MV-4-11 (cell line): ENCODE results near the gene BORCS5.
A peak's percentile ranks its signal among the peaks of the same experiment; 100 is the strongest.
"Not testable (repeated sequence)": the region's sequence is repeated elsewhere in the genome, so short reads cannot be mapped to it uniquely, and the experiment has no call there.

Experiments
- DNase-seq: peaks from one replicate; lab custom pipeline; 2025; lab: John Stamatoyannopoulos, UW

BORCS5 gene

GRCh38 chr12:12356896-12357718 lies at the start of gene BORCS5:
BORCS5 (plus strand) TSS chr12:12357078; CDS start chr12:12357452, 374 bp downstream.
- peak; percentile 98 for DNase-seq

DNA sequence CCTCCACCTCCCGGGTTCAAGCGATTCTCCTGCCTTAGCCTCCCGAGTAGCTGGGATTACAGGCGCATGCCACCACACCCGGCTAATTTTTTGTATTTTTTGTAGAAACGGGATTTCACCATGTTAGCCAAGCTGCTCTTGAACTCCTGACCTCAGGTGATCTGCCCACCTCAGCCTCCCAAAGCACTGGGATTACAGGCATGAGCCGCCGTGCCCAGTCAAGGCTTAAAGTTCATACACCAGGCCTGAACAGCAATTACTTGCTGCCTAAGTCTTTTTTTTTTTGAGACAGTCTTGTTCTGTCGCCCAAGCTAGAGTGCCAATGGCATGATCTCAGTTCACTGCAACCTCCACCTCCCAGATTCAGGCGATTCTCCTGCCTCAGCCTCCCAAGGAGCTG lies 46.2 kb upstream of the BORCS5 start:
- DNase-seq: not testable (repeated sequence)

- DNase-seq: no peak
Observed at GRCh38 chr12:12315838-12316237, 41.0 kb upstream of the BORCS5 start.

DNA sequence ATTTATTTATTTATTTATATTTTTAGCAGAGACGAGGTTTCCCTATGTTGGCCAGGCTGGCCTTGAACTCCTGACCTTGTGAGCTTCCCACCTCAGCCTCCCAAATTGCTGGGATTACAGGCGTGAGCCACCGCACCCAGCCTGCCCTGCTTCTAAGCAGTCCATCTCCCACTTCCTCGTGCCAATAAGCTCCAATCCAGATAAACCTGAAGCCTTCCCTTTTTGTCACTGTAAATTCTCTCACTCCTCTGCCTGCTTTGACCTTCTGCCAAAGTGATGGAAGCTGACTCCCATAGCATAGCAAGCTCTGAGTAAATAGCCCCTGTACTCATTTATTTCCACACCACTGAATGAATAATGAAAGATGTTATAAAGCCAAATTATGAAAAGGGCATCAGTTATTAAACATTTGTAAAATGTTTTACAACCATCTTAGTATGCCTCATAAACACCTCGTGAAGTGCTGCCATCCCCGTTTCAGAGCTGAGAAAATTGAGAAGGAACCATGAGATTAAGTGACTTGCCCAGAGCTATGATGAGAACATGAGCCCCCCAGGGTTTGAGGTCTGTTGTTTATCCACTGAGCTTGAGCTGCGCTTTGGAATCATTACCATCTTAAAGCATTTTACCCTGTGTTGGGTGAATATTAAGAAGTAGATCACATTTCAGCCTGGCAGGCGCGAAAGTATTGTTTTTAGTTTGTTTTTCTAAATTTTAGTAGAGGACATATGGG lies 37.3 kb upstream of the BORCS5 start:
- no peak for DNase-seq

- no peak for DNase-seq
Observed at GRCh38 chr12:12323118-12323517, 33.8 kb upstream of the BORCS5 start.

GRCh38 chr12:12323591-12323990 lies 33.3 kb upstream of the BORCS5 start:
- no peak for DNase-seq

GRCh38 chr12:12326262-12326661 lies 30.6 kb upstream of the BORCS5 start:
- no peak for DNase-seq

GRCh38 chr12:12327802-12328201 lies 29.1 kb upstream of the BORCS5 start:
- peak; percentile 56 for DNase-seq

- no peak for DNase-seq
Observed at GRCh38 chr12:12331244-12331771, 25.6 kb upstream of the BORCS5 start.

GRCh38 chr12:12331896-12332295 lies 25.0 kb upstream of the BORCS5 start:
- no peak for DNase-seq

DNA sequence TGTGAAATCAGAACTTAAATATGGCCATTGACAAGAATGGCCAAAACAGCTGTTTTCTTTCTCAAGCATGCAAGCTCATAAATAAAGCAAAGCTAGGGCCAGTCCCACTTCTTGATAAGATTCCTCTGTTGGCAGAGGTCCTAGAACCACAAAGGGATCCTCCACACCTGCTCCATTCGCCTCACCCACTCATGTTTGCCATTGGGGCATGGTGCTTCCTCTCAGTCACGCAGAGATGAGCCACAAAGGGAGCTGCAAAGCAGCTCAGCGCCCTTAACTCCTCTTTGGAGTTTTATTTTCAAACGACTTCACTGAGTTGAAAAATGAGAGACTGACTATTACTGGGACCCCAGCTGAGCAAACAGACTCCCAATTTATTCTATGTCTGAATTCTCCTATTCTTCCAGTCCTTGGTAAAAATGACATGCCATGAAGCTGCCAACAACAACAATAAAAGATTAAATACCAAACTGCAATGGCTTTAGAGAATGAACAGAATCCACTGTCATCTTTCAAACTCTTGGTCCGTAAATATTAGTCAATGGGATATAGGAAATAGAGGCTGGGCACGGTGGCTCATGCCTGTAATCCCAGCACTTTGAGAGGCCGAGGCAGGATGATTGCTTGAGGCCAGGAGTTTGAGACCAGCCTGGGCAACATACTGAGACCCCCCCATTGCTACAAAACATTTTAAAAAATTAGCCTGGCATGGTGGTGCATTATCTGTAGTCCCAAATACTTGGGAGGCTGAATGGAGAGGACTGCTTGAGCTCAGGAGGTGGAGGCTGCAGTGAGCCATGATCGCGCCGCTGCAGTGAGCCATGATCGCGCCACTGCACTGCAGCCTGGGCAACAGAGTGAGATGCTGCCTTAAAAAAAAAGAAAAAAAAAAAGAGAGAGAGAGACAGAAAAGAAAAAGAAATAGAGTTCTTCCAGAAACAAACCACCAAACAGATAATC lies 23.2 kb upstream of the BORCS5 start:
- DNase-seq: no peak

- DNase-seq: peak; percentile 37
Observed at GRCh38 chr12:12334367-12335040, 22.4 kb upstream of the BORCS5 start.

DNA sequence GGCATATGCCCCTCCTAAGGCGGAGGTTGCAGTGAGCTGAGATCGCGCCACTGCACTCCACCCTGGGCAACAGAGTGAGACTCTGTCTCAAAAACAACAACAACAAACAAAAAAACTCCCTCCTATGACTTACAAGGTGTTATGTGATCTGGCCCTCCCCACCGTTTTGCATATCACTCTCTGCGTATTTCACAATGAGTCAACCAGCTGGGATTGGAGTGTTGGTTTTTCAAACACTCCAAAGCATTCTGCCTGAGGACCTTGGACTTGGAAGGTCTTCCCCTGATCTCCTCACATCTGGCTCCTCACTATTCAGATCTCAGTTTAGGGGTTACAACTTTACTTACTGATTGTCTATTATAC lies 20.8 kb upstream of the BORCS5 start:
- DNase-seq: no peak

DNA sequence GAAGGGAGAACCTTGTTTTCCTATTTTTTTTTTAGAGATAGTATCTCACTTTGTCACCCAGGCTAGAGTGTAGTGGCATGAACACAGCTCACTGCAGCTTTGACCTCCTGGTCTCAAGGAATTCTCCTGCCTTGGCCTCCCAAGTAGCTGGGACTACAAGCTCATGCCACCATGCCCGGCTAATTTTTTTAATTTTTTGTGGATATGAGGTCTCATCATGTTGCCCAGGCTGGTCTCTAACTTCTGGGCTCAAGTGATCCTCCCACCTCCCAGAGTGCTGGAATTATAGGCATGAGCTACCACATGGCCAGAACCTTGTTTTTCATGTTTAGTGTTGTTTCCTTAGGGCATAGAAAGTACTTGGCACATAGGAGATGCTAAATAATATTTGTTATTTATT lies 20.4 kb upstream of the BORCS5 start:
- DNase-seq: no peak

DNA sequence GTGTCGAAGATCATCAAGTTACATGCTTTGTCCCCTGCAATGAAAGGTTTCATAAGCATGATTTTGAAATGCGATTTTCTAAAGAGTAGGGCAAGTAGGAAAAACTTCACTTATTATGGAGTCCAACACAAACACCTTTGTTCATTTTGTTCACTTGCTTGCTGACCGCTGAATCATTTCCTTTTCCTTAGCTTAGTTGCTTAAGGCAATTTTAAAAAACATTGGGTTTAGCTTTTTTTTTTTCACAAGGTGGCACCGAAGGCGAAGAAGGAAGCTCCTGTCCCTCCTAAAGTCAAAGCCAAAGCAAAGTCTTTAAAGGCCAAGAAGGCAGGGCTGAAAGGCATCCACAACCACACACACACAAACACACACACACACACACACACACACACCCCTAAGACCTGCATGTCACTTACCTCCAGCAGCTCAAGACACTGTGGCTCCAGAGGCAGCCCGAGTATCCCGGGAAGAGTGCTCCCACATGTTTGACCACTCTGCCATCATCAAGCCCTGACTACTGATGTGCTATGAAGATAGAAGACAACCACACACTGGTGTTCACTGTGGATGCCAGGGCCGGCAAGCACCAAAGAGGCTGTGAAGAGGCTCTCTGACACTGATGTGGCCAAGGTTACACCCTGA lies 18.2 kb upstream of the BORCS5 start:
- DNase-seq: no peak

- DNase-seq: peak; percentile 14
Observed at GRCh38 chr12:12349711-12350665, 6.9 kb upstream of the BORCS5 start, which contains the start of gene MANSC1. MANSC1 (minus strand) TSS chr12:12350242; CDS start chr12:12343314, 6,928 bp downstream.

DNA sequence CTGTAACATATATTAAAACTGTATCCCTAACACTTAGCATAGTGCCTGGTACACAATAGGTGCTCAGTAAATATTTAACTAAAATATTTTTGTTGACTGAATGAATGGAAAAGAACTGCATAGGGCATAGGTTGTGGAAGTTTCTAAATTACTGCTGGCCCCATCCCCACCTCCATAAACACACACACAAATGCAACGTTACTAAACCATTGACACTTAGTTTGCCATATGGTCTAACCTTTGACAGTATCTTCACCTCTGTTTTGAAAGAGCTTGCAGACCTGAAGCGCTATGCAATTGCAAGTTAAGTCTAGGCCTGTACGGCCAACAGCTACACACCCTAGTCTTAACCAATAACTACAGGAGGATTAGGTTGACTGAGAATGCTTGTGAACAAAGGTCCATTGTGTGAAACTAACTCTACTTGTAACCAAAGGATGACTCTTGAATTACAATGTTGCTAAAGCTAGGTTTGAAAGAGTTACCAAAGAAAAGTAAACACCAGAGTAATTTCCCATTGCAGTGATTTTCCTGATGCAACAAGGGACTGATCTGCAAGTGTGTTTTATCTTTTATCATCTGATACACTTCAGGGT lies 5.9 kb upstream of the BORCS5 start:
- DNase-seq: no peak

DNA sequence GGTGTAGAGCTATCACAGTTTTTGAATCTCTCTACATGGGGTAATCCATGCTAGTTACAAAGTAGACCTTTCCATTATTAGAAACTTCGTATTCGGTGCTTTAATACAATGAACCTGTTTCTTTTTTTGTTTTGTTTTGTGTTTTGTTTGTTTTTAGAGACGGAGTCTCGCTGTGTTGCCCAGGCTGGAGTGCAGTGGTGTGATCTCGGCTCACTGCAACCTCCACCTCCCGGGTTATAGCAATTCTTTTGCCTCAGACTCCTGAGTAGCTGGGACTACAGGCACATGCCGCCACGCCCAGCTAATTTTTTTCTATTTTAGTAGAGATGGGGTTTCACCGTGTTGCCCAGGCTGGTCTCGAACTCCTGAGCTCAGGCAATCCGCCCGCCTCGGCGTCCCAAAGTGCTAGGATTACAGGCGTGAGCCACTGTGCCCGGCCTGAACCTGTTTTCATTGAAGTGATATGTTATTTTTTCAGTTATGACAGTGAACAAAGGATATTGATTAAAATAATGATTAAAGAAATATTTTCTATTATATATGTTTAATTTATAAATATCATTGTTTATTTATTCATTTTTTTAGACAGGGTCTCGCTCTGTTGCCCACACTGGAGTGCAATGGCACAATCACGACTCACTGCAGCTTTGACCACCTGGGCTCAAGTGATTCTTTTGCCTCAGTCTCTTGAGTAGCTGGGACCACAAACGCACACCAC lies 5.3 kb upstream of the BORCS5 start:
- not testable (repeated sequence) for DNase-seq
